Endometrial microvascular endothelial cells (primary cell): ENCODE results near the gene SEC14L1. TPM values are rescaled to one million over a fixed set of nuclear protein-coding genes. Genes with fewer than 3 reads are reported as not detected.

Experiments used
- in situ Hi-C: cut with HindIII; loops from 2 replicates; pipeline ENCODE4 v1.10.0; 2017; ENCODE audit warnings: low sequenced_read_pairs, low pct_unique_long_range_greater_than_20kb; ENCODE audit errors: inconsistent ontology term
- total RNA-seq: library from RNA; depleted of rRNA; stranded (reverse); fragments of >200 nt; gene quantifications from one replicate; pipeline ENCODE4 v1.2.3, GENCODE V29; 2015; ENCODE audit errors: inconsistent ontology term

SEC14L1 gene
- total RNA-seq, 1 donor from 2014 or later: 314 TPM

DNA sequence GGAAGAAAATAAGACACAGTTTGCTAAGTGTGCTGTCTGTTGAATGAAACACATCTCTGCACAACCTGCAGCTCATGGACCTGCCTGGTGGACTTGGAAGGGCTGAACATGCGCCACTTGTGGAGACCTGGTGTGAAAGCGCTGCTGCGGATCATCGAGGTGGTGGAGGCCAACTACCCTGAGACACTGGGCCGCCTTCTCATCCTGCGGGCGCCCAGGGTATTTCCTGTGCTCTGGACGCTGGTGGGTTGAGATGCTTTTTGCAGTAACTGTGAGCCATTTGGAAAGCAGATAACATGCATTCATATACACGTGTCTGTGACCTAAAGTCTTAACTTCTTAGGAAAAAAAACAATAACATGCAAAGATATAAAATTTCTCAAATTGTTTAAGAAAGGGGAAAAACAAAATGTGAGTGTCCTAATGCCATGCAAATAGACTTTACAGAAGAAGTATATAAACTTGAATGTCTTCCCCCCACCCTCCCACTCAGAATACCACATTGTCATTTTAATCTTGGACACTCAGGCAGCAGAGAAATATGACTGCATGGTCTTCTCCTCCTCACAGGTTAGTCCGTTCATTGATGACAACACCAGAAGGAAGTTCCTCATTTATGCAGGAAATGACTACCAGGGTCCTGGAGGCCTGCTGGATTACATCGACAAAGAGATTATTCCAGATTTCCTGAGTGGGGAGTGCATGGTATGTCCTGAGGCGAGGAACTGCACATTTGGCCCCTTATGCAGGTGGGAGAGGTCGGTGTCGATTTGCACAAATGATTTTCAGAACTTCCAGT, 65.6 kb downstream of the SEC14L1 start:
- in situ Hi-C loops: no loop called here

DNA sequence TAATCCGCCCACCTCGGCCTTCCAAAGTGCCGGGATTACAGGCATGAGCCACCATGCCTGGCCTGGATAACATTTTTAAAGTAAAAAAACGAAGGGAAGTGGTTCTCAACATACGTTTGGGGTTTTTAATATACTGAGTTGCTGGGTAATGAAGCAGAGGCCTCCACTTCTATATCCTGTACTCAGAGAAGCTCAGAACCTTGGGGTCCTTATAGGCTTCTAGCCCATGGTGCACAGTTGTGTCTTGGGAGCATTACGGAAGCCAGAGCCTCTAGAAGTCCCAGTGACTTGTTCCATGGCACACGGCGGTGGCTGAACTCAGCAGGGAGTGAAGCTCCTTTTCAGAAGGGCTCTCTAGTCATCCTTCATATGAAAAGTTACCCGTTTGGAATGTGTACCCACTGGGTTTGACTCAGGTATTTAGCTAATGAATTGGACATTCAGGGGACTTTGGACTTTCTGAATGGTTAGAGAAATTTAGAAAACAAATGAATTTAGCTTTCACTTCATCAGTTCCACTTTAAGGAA, 67.0 kb downstream of the SEC14L1 start:
- in situ Hi-C loops: no loop called here

DNA sequence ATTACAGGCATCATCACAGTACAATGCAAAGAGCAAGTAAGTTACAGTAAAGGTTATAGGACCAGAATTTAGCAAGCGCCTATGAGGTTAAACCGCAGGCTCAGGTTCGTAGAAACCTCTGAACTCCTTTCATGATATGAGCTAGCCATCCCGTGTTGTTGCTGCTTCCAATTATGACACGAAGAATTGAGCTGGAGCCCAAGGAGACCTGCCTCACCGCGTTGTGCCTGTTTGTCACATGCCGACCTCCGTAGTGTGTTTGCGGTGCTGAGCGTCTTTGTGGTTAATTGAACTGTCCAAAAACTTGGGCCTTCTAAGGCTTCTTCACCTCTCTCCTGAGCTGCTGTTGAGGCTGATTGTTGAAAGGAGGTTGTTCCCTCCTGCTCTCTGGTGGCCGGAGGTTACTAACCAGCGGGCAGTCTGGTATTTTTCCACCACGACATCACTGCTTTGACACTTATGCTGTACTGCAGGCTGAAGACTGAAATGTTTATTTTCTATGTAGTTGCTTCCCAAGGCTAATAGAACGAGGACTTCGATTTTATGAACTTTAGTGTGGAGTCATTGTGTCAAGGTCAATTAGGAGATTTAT, 67.5 kb downstream of the SEC14L1 start:
- in situ Hi-C loops: no loop called here

DNA sequence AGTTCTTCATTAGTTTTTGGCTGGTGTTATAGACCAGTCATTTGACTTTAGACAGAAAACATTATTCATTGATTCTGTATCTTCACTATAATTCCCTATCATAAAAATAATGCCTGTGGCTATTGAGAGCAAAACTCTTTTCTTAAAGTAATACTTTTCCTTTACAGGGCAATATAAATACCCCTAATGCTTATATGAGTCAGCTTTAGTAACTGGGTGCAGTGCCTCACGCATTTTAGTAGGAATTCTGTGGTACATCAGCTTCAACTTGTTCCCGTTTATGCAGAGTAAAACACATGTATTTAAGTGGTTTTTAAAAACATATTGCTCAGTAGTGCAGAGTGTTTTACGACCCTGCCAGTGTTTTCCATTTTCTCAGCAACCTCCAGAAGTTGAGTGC, 68.1 kb downstream of the SEC14L1 start:
- in situ Hi-C loops: no loop called here

DNA sequence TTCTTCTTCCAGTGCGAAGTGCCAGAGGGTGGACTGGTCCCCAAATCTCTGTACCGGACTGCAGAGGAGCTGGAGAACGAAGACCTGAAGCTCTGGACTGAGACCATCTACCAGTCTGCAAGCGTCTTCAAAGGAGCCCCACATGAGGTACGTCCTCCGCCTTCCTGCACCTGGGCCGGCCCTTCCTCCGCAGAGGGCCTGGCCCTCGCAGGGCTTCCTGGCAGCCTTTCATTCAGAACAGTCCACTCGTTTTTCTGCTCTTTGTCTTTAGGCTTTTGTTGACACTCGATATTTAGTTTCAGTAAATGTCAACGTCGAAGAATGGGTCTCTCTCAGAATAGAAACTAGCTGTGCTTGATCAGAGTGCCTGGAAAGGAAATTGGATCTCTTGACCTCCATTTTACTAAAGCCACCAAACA, 68.6 kb downstream of the SEC14L1 start:
- in situ Hi-C loops: no loop called here

DNA sequence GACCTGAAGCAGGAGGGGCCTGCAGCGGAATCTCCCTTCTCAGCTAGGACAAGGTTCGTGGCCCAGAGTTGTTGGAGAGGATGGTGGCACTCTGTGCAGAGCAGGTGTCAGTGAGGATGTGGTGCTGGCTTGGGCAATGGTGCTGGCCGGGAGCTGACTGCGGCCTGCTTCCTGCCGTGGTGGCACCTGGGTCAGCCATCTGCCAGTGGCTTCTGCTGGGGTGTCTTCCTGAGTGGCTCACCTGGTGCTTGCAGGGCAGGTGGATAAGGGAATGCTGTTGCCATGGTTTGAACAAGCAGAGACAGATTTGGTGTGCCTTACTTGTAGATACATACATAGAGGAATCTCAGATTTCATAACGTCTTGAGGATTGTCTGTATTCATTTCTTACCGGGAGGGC, 69.6 kb downstream of the SEC14L1 start:
- in situ Hi-C loops: no loop called here

DNA sequence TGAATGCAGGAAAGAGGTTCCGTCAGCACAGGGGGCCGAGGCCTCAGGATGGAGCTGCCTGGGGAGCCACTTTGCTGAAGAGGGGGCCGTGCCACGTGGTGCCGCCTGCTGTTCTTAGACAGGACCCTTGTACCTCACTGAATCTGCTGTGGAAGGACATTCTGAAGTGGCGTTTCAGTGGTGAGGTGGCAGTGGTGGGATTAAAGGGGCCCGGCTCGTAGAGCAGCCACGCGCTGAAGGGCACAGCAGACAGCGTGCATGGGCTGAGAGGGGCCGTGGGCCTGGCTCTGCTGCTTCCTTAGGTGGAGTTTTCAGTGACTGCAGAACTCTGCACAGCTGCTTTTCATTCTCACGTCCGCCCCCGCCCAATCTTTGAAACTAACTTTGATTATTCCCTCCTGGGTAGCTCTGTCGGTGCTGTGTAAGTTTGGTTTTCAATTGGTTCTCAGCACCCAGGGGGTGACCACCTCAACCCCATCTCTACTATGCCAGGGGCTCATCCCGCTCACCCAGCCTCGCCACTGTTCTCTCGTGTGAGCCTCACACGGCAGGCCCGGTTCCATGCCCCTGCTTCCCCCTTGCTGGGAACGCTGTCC, 70.3 kb downstream of the SEC14L1 start:
- in situ Hi-C loops: no loop called here

DNA sequence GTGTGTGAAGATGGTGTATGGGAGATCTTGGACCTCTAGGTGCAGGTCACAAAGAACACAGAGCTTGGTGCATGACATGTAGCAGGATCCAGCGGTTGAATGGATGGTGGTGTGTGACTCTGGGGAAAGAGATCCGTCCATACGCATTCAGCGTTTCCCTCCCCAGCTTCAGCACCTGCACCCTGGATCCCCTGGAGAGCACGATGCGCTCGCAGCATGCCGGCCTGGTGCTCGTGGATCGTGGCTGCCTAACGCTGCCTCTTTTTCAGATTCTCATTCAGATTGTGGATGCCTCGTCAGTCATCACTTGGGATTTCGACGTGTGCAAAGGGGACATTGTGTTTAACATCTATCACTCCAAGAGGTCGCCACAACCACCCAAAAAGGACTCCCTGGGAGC, 70.9 kb downstream of the SEC14L1 start:
- in situ Hi-C loops: no loop called here

DNA sequence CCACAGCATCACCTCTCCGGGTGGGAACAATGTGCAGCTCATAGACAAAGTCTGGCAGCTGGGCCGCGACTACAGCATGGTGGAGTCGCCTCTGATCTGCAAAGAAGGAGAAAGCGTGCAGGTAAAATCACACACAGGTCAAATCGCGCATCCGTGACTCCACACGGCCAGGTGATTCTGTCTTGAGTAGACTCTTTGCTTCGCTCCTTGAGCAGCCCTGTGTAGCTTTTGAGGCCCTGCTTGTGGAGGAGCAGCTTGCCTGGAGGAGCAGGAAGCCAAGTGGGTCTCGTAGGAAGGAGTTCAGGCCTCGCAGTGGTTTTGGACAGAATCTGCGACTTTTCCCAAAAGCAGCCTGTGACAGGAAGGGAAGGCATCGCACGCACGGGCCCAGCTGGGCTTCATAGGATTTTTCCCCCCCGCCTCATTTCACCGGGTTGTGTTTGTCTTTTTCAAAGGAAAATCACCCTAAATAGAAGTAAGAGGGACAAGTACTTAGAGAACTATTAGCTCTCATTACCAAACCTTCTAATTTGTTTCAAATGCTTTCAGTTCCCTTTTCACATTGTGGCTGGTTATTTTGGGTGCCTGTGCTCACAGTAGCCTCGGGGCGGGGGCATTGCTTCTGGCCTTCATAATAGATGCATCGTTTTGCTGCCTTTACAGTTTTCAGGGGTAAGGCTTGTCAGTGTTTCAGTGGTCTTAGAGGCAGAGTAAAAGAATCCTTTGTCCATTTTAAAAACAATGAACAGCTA, 71.5 kb downstream of the SEC14L1 start:
- in situ Hi-C loops: no loop called here

DNA sequence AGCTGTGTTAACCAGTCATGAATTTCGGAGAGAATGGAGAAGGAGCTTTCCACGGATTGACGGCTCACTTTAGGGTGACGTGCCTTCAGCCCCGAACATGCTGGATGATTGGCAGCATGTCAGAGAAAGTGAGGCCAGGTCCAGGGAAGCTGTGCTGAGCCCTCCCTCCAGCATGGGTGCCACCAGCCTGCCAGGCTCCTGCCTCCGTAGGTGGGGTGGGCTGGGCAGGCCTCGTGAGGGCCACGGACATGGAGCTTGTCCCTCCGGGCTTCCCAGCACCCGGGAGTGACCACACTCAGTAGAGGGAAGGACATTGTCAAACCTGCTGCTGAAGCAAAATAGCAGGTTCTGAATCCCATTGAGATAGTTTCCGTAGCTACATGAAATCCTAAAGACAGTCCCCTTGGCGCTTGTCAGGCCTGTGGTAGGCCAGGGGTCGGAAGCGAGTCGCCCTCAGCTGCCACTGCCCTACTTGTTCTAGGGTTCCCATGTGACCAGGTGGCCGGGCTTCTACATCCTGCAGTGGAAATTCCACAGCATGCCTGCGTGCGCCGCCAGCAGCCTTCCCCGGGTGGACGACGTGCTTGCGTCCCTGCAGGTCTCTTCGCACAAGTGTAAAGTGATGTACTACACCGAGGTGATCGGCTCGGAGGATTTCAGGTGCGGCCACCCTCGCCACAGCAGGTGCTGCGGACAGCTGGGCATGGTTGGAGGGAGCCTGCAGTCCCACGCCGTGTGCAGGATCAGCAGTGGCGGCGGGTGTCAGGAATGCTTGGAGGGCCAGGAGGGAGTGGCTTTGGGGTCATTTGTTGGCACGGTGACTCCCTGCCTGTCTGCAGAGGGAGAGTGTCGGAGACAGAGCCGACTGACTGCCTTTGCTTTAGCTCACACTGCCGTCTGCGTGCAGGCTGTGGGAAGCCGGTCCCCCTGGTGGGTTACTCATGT, 72.3 kb downstream of the SEC14L1 start:
- in situ Hi-C loops: no loop called here

DNA sequence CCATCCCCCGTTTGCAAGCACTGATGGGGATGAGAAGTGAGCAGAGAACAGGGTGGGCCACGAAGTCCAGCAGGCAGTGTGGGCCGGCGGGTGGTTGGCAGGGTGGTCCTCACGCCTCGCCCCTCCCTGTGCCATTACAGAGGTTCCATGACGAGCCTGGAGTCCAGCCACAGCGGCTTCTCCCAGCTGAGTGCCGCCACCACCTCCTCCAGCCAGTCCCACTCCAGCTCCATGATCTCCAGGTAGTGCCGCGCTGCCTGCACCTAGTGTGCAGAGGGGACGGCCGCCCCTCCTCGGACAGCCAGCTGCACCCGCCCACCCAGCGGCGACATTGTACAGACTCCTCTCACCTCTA, 73.0 kb downstream of the SEC14L1 start:
- in situ Hi-C loops: no loop called here

DNA sequence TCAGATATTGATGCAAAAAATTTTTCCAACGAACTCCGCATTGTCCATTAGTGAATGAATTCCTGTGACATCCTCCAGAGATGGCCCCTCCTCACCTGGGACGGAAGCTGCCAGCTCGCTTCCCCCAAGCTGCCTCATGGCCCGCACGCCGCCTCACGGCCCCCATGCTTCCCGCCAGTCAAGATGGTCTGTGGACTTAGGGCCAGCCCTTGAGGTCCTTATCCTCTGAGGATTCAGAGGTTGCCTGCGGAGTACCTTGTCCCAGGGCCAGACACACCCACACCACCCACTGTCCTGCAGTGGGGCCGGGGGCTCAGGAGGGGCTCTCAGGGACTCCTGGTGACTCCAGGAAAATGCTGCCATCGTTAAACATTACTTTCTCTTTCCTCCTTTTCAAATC, 73.6 kb downstream of the SEC14L1 start:
- in situ Hi-C loops: no loop called here

DNA sequence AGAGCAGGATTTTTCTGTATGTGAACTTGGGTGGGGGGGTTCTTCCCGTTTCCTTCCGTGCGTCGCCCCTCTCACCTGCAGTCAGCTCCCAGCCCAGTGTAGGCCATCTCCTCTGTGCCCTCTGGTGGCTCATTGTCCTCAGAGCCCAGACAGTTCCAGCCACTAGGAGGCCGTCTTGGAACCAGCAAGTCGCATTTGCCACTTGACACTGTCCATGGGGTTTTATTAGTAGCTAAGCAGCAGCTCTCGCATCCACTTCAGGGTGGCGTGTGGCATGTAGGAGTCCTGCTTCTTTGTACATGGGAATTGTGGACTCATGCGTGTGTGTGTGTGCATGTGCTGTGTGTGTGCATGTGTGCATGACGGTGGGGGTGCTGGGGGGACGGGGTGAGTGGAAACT, 74.0 kb downstream of the SEC14L1 start:
- in situ Hi-C loops: no loop called here

DNA sequence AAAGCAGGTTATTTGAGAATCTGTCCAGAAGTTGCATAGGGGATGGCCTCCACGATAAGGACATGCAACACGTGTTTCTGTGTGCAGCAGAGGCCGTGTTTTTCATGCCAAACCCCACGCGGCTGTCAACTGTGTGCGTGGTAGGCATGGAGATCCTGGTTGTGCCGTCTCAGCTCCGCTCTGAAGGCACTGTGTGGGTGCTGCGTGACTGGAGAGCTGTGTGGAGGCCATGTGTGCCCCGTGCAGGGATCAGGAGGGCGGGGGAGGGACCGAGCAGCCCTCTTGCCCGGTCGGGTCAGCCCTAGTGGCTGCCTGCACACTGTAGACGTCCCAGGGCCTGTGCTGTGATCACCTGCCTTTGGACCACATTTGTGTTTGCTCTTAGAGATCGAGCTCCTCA, 74.5 kb downstream of the SEC14L1 start:
- in situ Hi-C loops: no loop called here

DNA sequence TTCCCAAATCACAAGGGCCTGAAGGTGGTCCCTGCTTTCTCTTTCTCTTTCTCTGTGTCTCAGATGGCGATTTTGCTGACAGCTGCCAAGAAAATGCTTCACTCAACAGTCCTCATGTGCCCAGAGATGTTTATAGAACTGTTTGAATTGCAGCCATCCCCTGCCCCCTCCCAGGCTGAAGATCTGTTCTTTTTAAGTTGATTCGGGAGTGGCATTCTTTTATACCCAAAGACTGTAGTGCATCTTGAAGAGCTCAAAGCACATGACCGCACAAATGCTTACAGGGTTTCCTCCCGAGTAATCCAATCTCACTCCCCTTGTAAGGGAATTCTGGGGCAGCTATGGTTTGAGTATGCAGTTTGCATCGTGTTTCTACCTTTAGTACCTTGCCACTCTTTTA, 75.7 kb downstream of the SEC14L1 start:
- in situ Hi-C loops: no loop called here

DNA sequence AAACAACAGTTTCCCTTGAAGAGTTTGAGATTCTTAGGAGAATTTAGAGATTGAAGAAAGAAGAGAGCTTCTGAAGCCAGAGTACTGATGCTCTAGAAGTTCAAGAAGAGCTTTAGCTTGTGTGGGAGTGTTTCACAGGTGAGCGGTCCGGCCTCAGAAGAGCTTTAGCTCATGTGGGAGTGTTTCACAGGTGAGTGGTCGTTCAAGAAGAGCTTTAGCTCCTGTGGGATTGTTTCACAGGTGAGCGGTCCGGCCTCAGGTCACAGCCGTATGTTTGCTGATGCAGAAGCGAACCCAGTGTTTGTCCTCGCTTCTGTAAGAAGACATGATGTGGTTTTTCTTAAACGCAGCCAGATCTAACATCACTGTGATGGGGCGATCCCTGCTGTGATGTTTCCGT, 76.4 kb downstream of the SEC14L1 start:
- in situ Hi-C loops: no loop called here

DNA sequence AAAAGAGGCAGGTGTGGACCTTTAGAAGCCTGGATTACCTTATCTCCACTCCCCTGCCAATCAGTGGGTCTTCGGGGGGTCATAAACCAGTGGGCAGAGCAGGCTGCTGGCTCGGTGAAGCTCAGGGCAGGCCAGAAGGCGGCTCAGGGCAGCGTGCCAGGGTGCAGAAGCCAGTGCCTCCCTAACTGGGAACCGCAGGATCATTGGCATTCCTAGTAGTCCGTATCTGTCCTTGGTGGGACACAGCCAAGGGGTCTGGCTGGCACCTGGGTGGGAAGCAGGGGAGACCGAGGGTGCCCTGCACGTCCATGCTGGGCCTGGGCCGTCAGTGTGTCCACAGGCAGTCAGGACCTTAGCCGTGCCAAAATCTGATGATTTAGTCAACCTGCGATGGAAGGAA, 76.8 kb downstream of the SEC14L1 start:
- in situ Hi-C loops: no loop called here

DNA sequence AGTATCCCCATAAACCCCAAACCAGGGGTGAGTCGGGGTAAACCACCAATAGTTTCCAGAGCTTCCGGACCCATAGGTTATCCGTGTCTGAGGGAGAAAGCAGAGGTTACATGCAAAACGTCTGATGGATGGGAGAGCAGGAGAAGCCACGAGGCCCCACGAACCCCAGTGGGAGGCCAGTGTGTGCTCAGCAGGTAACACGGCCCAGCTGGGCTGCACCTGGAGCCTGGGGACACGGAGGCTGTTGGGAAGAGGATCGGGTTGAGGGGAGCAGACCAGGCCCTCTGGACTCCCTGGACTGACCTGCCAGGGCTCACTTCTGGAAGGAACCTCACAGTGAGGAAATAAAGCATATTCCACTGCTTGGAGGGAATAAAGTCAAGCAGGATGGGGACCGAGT, 78.1 kb downstream of the SEC14L1 start:
- in situ Hi-C loops: no loop called here

DNA sequence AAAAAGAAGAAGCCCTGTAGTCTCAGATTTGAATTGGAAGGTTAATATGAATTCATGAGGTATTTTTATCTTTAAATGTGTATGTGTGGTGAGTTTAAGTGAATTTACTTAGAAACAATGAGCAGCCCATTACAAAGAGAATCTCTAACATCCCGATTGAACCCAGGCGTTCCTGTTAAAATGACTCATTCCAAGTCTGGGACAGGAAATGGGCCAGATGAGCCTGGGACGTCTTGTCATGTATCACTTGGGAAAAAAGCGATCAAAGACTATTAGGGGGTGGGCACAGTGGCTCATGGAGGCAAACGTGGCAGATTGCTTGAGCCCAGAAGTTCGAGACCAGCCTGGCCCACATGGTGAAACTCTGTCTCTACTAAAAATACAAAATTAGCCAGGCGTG, 81.6 kb downstream of the SEC14L1 start:
- in situ Hi-C loops: no loop called here
